ENCODE measurements around the gene UTP14C.

DNA sequence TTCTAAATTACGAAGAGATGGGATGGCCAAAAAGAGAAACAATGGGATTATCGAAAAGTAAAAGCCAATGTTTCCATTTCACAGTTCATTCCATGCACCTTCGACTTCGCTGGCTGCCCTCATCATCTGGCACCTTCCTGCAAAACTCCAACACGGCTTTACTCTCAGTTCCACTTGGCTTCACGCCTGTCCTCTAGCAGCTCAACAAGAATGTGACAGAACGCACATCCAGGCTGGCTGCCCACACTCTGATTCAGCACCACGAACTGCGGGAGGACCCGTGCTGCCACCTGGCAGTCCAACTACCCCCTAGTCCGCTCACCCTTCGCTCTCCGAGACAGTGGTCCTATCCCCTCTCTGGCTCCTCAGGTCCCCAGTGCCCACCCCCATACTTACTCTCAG, 25.0 kb upstream of the UTP14C start:
- TF ChIP-seq, protein P1, sequence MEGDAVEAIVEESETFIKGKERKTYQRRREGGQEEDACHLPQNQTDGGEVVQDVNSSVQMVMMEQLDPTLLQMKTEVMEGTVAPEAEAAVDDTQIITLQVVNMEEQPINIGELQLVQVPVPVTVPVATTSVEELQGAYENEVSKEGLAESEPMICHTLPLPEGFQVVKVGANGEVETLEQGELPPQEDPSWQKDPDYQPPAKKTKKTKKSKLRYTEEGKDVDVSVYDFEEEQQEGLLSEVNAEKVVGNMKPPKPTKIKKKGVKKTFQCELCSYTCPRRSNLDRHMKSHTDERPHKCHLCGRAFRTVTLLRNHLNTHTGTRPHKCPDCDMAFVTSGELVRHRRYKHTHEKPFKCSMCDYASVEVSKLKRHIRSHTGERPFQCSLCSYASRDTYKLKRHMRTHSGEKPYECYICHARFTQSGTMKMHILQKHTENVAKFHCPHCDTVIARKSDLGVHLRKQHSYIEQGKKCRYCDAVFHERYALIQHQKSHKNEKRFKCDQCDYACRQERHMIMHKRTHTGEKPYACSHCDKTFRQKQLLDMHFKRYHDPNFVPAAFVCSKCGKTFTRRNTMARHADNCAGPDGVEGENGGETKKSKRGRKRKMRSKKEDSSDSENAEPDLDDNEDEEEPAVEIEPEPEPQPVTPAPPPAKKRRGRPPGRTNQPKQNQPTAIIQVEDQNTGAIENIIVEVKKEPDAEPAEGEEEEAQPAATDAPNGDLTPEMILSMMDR (IDR thresholded peaks at IDR 0.05): no peak
- no peak for TF ChIP-seq POLR2AphosphoS5 (IDR thresholded peaks at IDR 0.05; ENCODE audit: insufficient read depth in 1 of 2, low read depth in 1 of 2)

Measured in vagina (tissue), 2 donors.